IMR-90 (cell line): ENCODE data around the gene GINS3.
"Not testable (repeated sequence)": the region's sequence is repeated elsewhere in the genome, so short reads cannot be mapped to it uniquely, and the experiment has no call there.

Experiments used
- BHLHE40 ChIP-seq: fragments of 150-350 bp; IDR thresholded peaks from 2 replicates; pipeline ENCODE4 v1.6.1; 2016; ENCODE audit warnings: mild to moderate bottlenecking, low read depth, low read length
- CEBPB ChIP-seq: IDR thresholded peaks from 2 replicates; pipeline ENCODE4 v1.6.1; 2012; ENCODE audit warnings: low read depth, low read length, improper control_type of control experiment
- CHD1 ChIP-seq: IDR thresholded peaks from 2 replicates; pipeline ENCODE4 v1.6.1; 2012; ENCODE audit warnings: low read depth, low read length, improper control_type of control experiment
- FOS ChIP-seq: fragments of 150-350 bp; IDR thresholded peaks from 2 replicates; pipeline ENCODE4 v1.6.1; 2016; ENCODE audit warnings: low read depth, low read length
- MAFK ChIP-seq: IDR thresholded peaks from 2 replicates; pipeline ENCODE4 v1.6.1; 2012; ENCODE audit warnings: low read depth, low read length, improper control_type of control experiment
- MXI1 ChIP-seq: IDR thresholded peaks from 2 replicates; pipeline ENCODE4 v1.6.1; 2012; ENCODE audit warnings: low read depth, mild to moderate bottlenecking, low read length, moderate library complexity, borderline replicate concordance
- POLR2A ChIP-seq: IDR thresholded peaks from 2 replicates; pipeline ENCODE4 v1.6.1; 2012; ENCODE audit warnings: mild to moderate bottlenecking, low read depth, low read length
- RAD21 ChIP-seq: IDR thresholded peaks from 2 replicates; pipeline ENCODE4 v1.6.1; 2012; ENCODE audit warnings: low read length, improper control_type of control experiment
- RCOR1 ChIP-seq: IDR thresholded peaks from 2 replicates; pipeline ENCODE4 v1.6.1; 2012; ENCODE audit warnings: mild to moderate bottlenecking, low read length, improper control_type of control experiment; ENCODE audit not compliant: insufficient replicate concordance
- RFX5 ChIP-seq: IDR thresholded peaks from 2 replicates; pipeline ENCODE4 v1.8.0; 2012; ENCODE audit warnings: low read depth, mild to moderate bottlenecking, low read length, moderate library complexity
- SMC3 ChIP-seq: fragments of 150-350 bp; IDR thresholded peaks from 2 replicates; pipeline ENCODE4 v1.6.1; 2016; ENCODE audit warnings: low read depth, mild to moderate bottlenecking, antibody characterized with exemption, low read length, moderate library complexity
- TF ChIP-seq, protein P1 (sequence below): conservative IDR thresholded peaks from 2 replicates; pipeline ENCODE4 v1.5.1; 2012; ENCODE audit warnings: mild to moderate bottlenecking, low read depth, low read length, improper control_type of control experiment
- TF ChIP-seq, protein P2 (sequence below): fragments of 150-350 bp; IDR thresholded peaks from 2 replicates; pipeline ENCODE4 v1.6.1; 2017; ENCODE audit warnings: mild to moderate bottlenecking, antibody characterized with exemption, low read length, low read depth
- TF ChIP-seq, protein P3 (sequence below): fragments of 150-350 bp; IDR thresholded peaks from 2 replicates; pipeline ENCODE4 v1.6.1; 2016; ENCODE audit warnings: low read depth, mild to moderate bottlenecking, low read length, moderate library complexity, borderline replicate concordance

DNA sequence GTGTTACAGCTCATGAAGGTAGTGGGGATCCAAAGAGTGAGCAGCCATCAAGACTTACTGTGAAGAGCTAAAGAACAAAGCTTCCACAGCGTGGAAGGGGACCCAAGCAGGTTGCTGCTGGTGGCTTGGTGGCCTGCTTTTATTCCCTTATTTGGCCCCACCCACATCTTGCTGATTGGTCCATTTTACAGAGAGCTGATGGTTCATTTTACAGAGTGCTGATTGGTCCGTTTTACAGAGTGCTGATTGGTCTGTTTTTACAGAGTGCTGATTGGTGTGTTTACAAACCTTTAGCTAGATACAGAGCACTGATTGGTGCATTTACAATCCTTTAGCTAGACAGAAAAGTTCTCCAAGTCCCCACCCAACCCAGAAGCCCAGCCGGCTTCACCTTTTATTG, 9.0 kb downstream of the GINS3 start:
- TF ChIP-seq, protein P1, sequence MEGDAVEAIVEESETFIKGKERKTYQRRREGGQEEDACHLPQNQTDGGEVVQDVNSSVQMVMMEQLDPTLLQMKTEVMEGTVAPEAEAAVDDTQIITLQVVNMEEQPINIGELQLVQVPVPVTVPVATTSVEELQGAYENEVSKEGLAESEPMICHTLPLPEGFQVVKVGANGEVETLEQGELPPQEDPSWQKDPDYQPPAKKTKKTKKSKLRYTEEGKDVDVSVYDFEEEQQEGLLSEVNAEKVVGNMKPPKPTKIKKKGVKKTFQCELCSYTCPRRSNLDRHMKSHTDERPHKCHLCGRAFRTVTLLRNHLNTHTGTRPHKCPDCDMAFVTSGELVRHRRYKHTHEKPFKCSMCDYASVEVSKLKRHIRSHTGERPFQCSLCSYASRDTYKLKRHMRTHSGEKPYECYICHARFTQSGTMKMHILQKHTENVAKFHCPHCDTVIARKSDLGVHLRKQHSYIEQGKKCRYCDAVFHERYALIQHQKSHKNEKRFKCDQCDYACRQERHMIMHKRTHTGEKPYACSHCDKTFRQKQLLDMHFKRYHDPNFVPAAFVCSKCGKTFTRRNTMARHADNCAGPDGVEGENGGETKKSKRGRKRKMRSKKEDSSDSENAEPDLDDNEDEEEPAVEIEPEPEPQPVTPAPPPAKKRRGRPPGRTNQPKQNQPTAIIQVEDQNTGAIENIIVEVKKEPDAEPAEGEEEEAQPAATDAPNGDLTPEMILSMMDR = not testable (repeated sequence)
- TF ChIP-seq RFX5, POLR2A, RAD21, CEBPB, FOS, RCOR1, CHD1, SMC3, MXI1, BHLHE40, MAFK: not testable (repeated sequence)
- TF ChIP-seq, protein P2, sequence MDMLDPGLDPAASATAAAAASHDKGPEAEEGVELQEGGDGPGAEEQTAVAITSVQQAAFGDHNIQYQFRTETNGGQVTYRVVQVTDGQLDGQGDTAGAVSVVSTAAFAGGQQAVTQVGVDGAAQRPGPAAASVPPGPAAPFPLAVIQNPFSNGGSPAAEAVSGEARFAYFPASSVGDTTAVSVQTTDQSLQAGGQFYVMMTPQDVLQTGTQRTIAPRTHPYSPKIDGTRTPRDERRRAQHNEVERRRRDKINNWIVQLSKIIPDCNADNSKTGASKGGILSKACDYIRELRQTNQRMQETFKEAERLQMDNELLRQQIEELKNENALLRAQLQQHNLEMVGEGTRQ = not testable (repeated sequence)
- TF ChIP-seq, protein P3, sequence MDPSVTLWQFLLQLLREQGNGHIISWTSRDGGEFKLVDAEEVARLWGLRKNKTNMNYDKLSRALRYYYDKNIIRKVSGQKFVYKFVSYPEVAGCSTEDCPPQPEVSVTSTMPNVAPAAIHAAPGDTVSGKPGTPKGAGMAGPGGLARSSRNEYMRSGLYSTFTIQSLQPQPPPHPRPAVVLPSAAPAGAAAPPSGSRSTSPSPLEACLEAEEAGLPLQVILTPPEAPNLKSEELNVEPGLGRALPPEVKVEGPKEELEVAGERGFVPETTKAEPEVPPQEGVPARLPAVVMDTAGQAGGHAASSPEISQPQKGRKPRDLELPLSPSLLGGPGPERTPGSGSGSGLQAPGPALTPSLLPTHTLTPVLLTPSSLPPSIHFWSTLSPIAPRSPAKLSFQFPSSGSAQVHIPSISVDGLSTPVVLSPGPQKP = not testable (repeated sequence)
